SU-DHL-6 (cell line): Measurements from ENCODE around the gene C13orf46.

ENCODE experiments used
- H2AFZ ChIP-seq: fragments of 200-600 bp; sonication (generic); 2 replicates; pipeline ENCODE4 v1.6.1; 2014; ENCODE audit warnings: low read depth, mild to moderate bottlenecking, moderate library complexity, mixed read lengths, antibody characterized with exemption, low read length; ENCODE audit not compliant: severe bottlenecking
- H3F3A ChIP-seq: fragments of 200-600 bp; shearing (Covaris generic); 2 replicates; pipeline ENCODE4 v1.6.0; 2016; ENCODE audit warnings: antibody characterized with exemption, mild to moderate bottlenecking; ENCODE audit not compliant: insufficient read depth
- H3K27ac ChIP-seq: fragments of 200-600 bp; sonication (generic); 2 replicates; pipeline ENCODE4 v1.5.1; 2016; ENCODE audit warnings: low read depth, mild to moderate bottlenecking, low read length, moderate library complexity, mixed read lengths
- H3K27me3 ChIP-seq: fragments of 200-600 bp; sonication (generic), shearing (Covaris generic); 2 replicates; pipeline ENCODE4 v1.6.0; 2014; ENCODE audit warnings: mild to moderate bottlenecking, low read length
- H3K36me3 ChIP-seq: fragments of 200-600 bp; sonication (generic); 2 replicates; pipeline ENCODE4 v1.6.1; 2014; ENCODE audit warnings: mild to moderate bottlenecking, low read length, mixed read lengths
- H3K4me2 ChIP-seq: fragments of 300-600, 200-600 bp; shearing (Covaris generic), sonication (generic); 2 replicates; pipeline ENCODE4 v1.6.0; 2014; ENCODE audit warnings: low read length, low read depth, mild to moderate bottlenecking; ENCODE audit not compliant: poor library complexity, severe bottlenecking
- H3K4me3 ChIP-seq: fragments of 200-600 bp; sonication (generic); 2 replicates; pipeline ENCODE4 v1.5.1; 2014; ENCODE audit warnings: antibody characterized with exemption, low read length, mild to moderate bottlenecking, mixed read lengths; ENCODE audit not compliant: insufficient read depth, poor library complexity, severe bottlenecking
- H3K79me2 ChIP-seq: fragments of 200-600 bp; sonication (generic); 2 replicates; pipeline ENCODE4 v1.6.1; 2014; ENCODE audit warnings: mild to moderate bottlenecking, low read length, moderate library complexity; ENCODE audit not compliant: insufficient read depth
- H3K9ac ChIP-seq: fragments of 200-600 bp; sonication (generic); 2 replicates; pipeline ENCODE4 v1.7.0; 2014; ENCODE audit warnings: mild to moderate bottlenecking, low read length
- H3K9me2 ChIP-seq: fragments of 200-600 bp; sonication (generic); replicated peaks from 2 replicates; pipeline ENCODE4 v1.6.1; 2014; ENCODE audit warnings: low read length; ENCODE audit not compliant: insufficient read depth
- H3K9me3 ChIP-seq: fragments of 200-600 bp; sonication (generic); 2 replicates; pipeline ENCODE4 v1.6.1; 2014; ENCODE audit warnings: low read length, mixed read lengths; ENCODE audit not compliant: insufficient read depth
- H4K20me1 ChIP-seq: fragments of 200-600 bp; sonication (generic); 2 replicates; pipeline ENCODE4 v1.6.1; 2014; ENCODE audit warnings: low read depth, mild to moderate bottlenecking, antibody characterized with exemption, low read length, moderate library complexity, mixed read lengths
- EZH2phosphoT487 ChIP-seq: fragments of 200-600 bp; sonication (generic), shearing (Covaris generic); conservative IDR thresholded peaks from 2 replicates; pipeline ENCODE4 v1.6.1; 2018; ENCODE audit warnings: mild to moderate bottlenecking, antibody characterized with exemption, low read length, moderate library complexity, mixed read lengths
- TF ChIP-seq, protein P1 (sequence below): fragments of 200-600 bp; sonication (generic); IDR thresholded peaks from one replicate; pipeline ENCODE4 v1.5.1; 2017; ENCODE audit warnings: antibody characterized with exemption, mild to moderate bottlenecking, low read length, moderate library complexity; ENCODE audit not compliant: insufficient read depth, poor library complexity, severe bottlenecking

C13orf46 gene

GRCh38 chr13:113930671-113931637 is 42.9 kb downstream of the C13orf46 start:
- H3K4me2 ChIP-seq: no peak overlapping the region

DNA sequence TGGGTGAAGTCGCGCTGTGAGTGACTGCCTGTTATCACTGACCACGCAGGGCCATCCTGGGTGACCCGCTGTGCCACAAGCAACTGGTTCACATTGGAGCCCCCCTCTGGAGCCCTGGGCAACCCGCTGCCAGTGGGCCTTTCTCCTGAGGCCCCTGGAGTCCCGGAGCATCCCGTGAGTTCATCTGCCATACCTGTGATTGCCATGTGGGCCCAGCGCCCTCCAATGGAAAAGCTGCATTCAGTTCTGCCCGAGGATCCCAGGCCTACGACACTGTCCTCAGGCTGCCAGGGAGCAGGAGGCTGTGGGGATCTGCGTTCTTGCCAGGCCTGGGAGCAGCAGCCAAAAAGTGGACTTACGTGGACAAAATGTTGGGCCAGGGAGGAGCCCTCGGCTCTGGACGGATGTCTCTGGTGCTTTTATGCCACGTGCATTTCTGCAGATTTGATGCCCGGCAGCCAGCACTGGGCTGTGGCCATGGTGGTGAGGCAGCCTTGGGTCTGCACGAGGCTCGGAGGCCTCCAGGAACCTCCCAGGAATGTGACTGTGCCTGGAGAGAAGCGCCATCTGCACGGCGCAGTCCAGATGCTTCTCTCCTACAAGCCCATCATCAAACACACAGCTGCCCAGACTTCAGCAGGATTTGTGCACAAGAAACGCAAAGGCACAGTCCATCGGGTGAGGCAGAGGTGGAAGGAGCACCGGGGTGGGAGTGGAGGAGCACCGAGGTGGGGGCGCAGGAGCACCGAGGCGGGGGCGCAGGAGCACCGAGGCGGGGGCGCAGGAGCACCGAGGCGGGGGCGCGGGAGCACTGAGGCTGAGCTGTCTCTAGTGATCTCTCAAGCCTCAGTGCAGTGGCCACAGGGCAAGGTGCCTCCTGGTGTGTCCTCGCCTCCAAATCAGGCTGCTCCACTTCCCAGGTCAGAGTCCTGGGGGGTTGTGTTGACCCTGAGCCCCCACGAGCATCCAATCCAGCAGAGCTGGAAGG is 44.0 kb downstream of the C13orf46 start:
- H3K79me2 ChIP-seq: no peaks in the 10 kb centered on the region
- no peak overlapping the region for H2AFZ ChIP-seq
- no peaks in the 10 kb centered on the region for H3F3A ChIP-seq
- H3K27ac ChIP-seq: no peak overlapping the region
- H3K9me2 ChIP-seq: no peaks in the 10 kb centered on the region
- no peaks in the 10 kb centered on the region for H3K36me3 ChIP-seq
- H3K4me2 ChIP-seq: no peak overlapping the region
- TF ChIP-seq, protein P1, sequence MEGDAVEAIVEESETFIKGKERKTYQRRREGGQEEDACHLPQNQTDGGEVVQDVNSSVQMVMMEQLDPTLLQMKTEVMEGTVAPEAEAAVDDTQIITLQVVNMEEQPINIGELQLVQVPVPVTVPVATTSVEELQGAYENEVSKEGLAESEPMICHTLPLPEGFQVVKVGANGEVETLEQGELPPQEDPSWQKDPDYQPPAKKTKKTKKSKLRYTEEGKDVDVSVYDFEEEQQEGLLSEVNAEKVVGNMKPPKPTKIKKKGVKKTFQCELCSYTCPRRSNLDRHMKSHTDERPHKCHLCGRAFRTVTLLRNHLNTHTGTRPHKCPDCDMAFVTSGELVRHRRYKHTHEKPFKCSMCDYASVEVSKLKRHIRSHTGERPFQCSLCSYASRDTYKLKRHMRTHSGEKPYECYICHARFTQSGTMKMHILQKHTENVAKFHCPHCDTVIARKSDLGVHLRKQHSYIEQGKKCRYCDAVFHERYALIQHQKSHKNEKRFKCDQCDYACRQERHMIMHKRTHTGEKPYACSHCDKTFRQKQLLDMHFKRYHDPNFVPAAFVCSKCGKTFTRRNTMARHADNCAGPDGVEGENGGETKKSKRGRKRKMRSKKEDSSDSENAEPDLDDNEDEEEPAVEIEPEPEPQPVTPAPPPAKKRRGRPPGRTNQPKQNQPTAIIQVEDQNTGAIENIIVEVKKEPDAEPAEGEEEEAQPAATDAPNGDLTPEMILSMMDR: no peak
- TF ChIP-seq EZH2phosphoT487: no peak
- H3K9me3 ChIP-seq: no peaks in the 10 kb centered on the region
- no peaks in the 10 kb centered on the region for H3K27me3 ChIP-seq
- no peak overlapping the region for H3K4me3 ChIP-seq
- no peaks in the 10 kb centered on the region for H4K20me1 ChIP-seq
- H3K9ac ChIP-seq: no peak overlapping the region

More at GRCh38 chr13:113930671-113931637, 42.9 kb downstream of the C13orf46 start:
- H3F3A ChIP-seq: no peaks in the 10 kb centered on the region
- H3K4me3 ChIP-seq: no peak overlapping the region
- no peaks in the 10 kb centered on the region for H3K27me3 ChIP-seq
- H3K9me3 ChIP-seq: no peaks in the 10 kb centered on the region
- no peak overlapping the region for H2AFZ ChIP-seq
- no peaks in the 10 kb centered on the region for H3K9me2 ChIP-seq
- H3K27ac ChIP-seq: no peak overlapping the region
- H4K20me1 ChIP-seq: no peaks in the 10 kb centered on the region
- H3K36me3 ChIP-seq: no peaks in the 10 kb centered on the region
- no peaks in the 10 kb centered on the region for H3K79me2 ChIP-seq
- H3K9ac ChIP-seq: no peak overlapping the region
- TF ChIP-seq, protein P1: no peak
- no peak for TF ChIP-seq EZH2phosphoT487

DNA sequence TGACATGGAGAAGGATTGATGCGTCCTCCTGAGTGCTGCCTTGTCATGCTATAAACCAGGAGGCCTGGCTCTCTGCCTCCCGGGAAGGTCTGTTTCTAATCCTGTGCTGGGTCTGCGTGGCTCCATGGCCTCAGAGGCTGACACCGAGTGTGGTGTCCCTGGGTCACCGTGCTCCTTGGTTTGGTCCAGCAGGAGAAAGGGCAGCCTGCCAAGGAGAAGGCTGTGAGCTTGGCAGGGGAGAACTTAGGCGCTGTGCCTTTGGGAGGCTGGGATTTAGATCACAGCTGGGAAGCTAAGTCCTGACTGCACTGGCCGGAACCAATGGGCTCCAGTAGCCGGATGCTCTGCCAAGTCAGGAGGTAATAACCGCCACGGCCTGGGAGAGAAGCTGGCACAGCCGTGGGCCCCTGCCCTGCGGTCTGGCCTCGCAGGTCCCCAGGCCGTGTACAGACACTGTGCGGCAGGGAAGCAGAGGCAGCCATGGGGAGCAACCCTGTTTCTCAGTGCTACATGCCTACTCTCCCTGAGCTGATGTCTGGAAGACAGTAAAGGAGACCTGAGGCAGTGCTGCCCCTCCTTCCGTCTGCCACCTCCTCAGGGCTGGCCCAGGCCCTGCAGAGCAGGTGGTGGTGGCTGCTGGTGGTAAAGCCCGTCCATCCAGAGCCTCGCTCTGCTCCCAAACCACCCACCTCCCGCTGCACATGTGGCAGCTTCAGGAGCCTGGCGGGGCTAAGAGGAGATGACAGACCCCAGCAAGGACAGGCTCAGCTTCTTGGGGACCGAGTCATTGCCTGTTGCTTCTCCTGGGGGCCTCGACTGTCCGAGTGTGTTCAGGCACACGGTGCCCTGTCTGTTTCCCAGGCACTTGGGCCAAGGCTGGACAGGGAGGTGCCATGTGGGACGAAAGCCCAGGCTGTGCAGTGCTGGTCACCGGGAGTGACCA is 44.9 kb downstream of the C13orf46 start:
- Histone ChIP-seq H4K20me1 (no peaks in the 10 kb centered on the region), H3K27me3 (no peaks in the 10 kb centered on the region), H3K4me3 (no peak overlapping the region), H3K9ac (no peak overlapping the region), H3K36me3 (no peaks in the 10 kb centered on the region), H3K4me2 (no peak overlapping the region), H2AFZ (no peak overlapping the region), H3K79me2 (no peaks in the 10 kb centered on the region), H3K27ac (no peak overlapping the region), H3K9me2 (no peaks in the 10 kb centered on the region), H3K9me3 (no peaks in the 10 kb centered on the region), H3F3A (no peaks in the 10 kb centered on the region)
- no peak for TF ChIP-seq EZH2phosphoT487
- TF ChIP-seq, protein P1: no peak
